Central memory CD8-positive, alpha-beta T cell (primary cell): Measurements from ENCODE around the gene SIAH1.
A peak's percentile ranks its signal among the peaks of the same experiment; 100 is the strongest.
"Not testable (repeated sequence)": the region's sequence is repeated elsewhere in the genome, so short reads cannot be mapped to it uniquely, and the experiment has no call there.

Experiments used
- ATAC-seq: fragments of 150-1000 bp; cut with Tn5 transposase; replicated peaks from 2 replicates; pipeline ENCODE4 v1.10.0; 2022; ENCODE audit warnings: mild to moderate bottlenecking, moderate FRiP score, moderate number of reproducible peaks; ENCODE audit not compliant: poor library complexity, severe bottlenecking; ENCODE audit errors: extremely low read depth
- DNase-seq, 2 donors: peaks; one replicate each; pipeline ENCODE4 v3.0.0; 2021; ENCODE audit warnings: low spot score in 2 of 2
- H3K27ac Mint-ChIP-seq: one replicate; pipeline ENCODE4 v1.8.0; 2022; ENCODE audit warnings: low read depth, mild to moderate bottlenecking, moderate library complexity, mixed read lengths
- H3K27me3 Mint-ChIP-seq: one replicate; pipeline ENCODE4 v1.8.0; 2022; ENCODE audit warnings: mixed read lengths
- H3K36me3 Mint-ChIP-seq: one replicate; pipeline ENCODE4 v1.8.0; 2022; ENCODE audit warnings: mild to moderate bottlenecking, moderate library complexity, mixed read lengths; ENCODE audit not compliant: insufficient read depth
- H3K4me1 Mint-ChIP-seq: one replicate; pipeline ENCODE4 v1.8.0; 2022; ENCODE audit warnings: mixed read lengths
- H3K4me3 Mint-ChIP-seq: one replicate; pipeline ENCODE4 v1.8.0; 2022; ENCODE audit warnings: mild to moderate bottlenecking, moderate library complexity, mixed read lengths
- H3K9me3 Mint-ChIP-seq: one replicate; pipeline ENCODE4 v1.8.0; 2022; ENCODE audit warnings: mixed read lengths

The SIAH1 gene

GRCh38 chr16:48383877-48384519 is 1.2 kb downstream of the SIAH1 start:
- DNase-seq (no peak), ATAC-seq (no peak)
- Mint-ChIP-seq H3K27ac (peak overlapping the region; percentile 78), H3K4me3 (peak overlapping the region; percentile 87), H3K9me3 (no peaks in the 10 kb centered on the region), H3K4me1 (peaks cover 38% of the 10 kb centered on the region), H3K36me3 (peaks cover 10% of the 10 kb centered on the region), H3K27me3 (no peaks in the 10 kb centered on the region)

DNA sequence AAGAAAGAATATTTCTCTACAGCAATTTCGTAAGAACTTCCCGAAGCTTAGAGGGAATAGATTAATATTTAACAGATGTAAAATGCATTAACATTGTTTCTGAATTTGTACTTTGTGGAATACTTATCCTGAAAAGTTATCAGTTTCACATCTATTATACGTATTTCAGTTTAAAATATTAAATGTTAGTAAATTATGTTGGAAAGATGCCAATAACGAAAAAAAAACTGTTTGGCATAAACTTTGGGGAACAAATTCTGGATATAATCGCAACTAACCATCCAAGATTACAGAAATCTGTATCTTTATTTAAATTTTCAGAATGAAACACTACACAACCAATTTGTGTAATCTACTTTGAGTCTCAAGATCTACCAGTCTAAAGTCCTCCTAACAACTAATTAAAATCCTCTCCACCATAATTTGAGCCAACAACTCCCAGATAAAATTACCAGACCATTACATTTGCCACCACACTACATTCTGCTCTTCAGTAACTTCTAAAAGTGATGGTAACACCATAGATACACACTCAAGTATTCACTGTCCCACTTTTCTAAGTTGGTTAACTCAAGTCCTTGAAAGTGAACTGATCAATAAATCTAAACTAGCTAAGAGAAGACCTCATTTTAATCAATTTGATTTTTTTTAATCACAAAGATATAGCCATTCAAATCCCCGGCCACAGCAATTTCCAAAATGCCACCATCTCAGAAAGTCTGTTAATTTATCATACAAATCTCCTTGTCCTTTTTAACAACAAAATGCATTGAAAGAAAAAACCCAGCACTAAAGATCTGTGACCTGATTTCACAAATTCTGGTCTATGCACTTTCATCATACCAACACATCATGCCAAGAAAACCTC is 2.0 kb downstream of the SIAH1 start:
- no peak for ATAC-seq
- peaks cover 46% of the 10 kb centered on the region for H3K4me1 Mint-ChIP-seq
- no peaks in the 10 kb centered on the region for H3K27me3 Mint-ChIP-seq
- peaks cover 12% of the 10 kb centered on the region for H3K36me3 Mint-ChIP-seq
- peak overlapping the region; percentile 87 for H3K4me3 Mint-ChIP-seq
- H3K27ac Mint-ChIP-seq: peak overlapping the region; percentile 78
- no peaks in the 10 kb centered on the region for H3K9me3 Mint-ChIP-seq
- no peak for DNase-seq

DNA sequence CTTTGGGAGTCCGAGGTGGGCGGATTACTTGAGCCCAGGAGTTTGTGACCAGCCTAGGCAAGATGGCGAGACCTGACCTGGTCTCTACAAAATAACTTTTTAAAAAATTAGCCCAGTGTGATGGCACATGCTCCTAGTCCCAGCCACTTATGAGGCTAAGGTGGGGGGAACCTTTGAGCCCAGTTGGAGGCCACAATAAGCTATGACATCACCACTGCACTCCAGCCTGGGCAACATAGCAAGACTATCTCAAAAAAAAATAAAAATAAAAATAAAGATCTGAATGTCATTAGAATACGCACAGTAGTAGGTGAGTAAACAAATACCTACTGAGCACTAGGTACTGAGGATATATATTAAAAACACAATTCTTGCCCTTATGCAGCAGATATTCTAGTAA is 3.1 kb downstream of the SIAH1 start:
- no peaks in the 10 kb centered on the region for H3K27me3 Mint-ChIP-seq
- H3K9me3 Mint-ChIP-seq: no peaks in the 10 kb centered on the region
- peaks cover 15% of the 10 kb centered on the region for H3K36me3 Mint-ChIP-seq
- ATAC-seq (no peak), DNase-seq (no peak)
- H3K4me3 Mint-ChIP-seq: no peak overlapping the region
- H3K4me1 Mint-ChIP-seq: peaks cover 46% of the 10 kb centered on the region
- no peak overlapping the region for H3K27ac Mint-ChIP-seq

GRCh38 chr16:48381201-48381600 is 4.0 kb downstream of the SIAH1 start:
- H3K27ac Mint-ChIP-seq: no peak overlapping the region
- peaks cover 46% of the 10 kb centered on the region for H3K4me1 Mint-ChIP-seq
- H3K9me3 Mint-ChIP-seq: no peaks in the 10 kb centered on the region
- DNase-seq (no peak), ATAC-seq (no peak)
- H3K27me3 Mint-ChIP-seq: no peaks in the 10 kb centered on the region
- H3K4me3 Mint-ChIP-seq: no peak overlapping the region
- H3K36me3 Mint-ChIP-seq: peaks cover 15% of the 10 kb centered on the region

DNA sequence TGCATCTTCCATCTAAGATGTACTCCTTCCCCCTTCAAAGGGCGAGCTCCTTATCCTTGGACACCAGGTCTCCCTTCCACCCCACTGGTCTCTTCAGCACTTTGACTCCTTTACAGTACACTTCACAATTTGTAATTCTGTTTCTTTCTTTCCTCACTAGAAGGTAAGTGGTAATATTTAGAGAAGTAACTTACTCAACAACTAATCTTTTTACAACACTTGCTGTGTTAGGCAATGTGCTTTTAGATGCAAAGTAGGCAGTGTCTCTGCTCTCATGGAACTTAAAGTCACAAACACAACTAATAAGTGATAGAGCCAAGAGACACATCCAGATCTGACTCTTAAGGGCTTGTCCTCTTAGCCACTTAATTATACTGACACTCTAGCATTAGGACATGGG is 6.4 kb downstream of the SIAH1 start:
- Mint-ChIP-seq H3K9me3 (no peaks in the 10 kb centered on the region), H3K4me3 (no peak overlapping the region), H3K36me3 (peaks cover 10% of the 10 kb centered on the region), H3K27ac (peak overlapping the region; percentile 50), H3K27me3 (no peaks in the 10 kb centered on the region), H3K4me1 (peaks cover 40% of the 10 kb centered on the region)
- DNase-seq: no peak
- ATAC-seq: no peak

GRCh38 chr16:48378276-48378675 is 6.9 kb downstream of the SIAH1 start:
- ATAC-seq (no peak), DNase-seq (no peak)
- H3K4me1 Mint-ChIP-seq: peaks cover 34% of the 10 kb centered on the region
- H3K36me3 Mint-ChIP-seq: peaks cover 7% of the 10 kb centered on the region
- no peaks in the 10 kb centered on the region for H3K9me3 Mint-ChIP-seq
- peak overlapping the region; percentile 50 for H3K27ac Mint-ChIP-seq
- no peak overlapping the region for H3K4me3 Mint-ChIP-seq
- no peaks in the 10 kb centered on the region for H3K27me3 Mint-ChIP-seq

GRCh38 chr16:48377301-48377700 is 7.9 kb downstream of the SIAH1 start:
- ATAC-seq, H3K27me3 Mint-ChIP-seq, H3K27ac Mint-ChIP-seq, DNase-seq, H3K9me3 Mint-ChIP-seq, H3K36me3 Mint-ChIP-seq, H3K4me3 Mint-ChIP-seq: not testable (repeated sequence)
- peaks cover 31% of the 10 kb centered on the region for H3K4me1 Mint-ChIP-seq

GRCh38 chr16:48374255-48374654 is 11.0 kb downstream of the SIAH1 start:
- Mint-ChIP-seq H3K27me3 (no peaks in the 10 kb centered on the region), H3K4me3 (no peak overlapping the region), H3K27ac (no peak overlapping the region), H3K9me3 (no peaks in the 10 kb centered on the region), H3K36me3 (peaks cover 8% of the 10 kb centered on the region), H3K4me1 (peaks cover 18% of the 10 kb centered on the region)
- ATAC-seq: no peak
- DNase-seq: no peak

DNA sequence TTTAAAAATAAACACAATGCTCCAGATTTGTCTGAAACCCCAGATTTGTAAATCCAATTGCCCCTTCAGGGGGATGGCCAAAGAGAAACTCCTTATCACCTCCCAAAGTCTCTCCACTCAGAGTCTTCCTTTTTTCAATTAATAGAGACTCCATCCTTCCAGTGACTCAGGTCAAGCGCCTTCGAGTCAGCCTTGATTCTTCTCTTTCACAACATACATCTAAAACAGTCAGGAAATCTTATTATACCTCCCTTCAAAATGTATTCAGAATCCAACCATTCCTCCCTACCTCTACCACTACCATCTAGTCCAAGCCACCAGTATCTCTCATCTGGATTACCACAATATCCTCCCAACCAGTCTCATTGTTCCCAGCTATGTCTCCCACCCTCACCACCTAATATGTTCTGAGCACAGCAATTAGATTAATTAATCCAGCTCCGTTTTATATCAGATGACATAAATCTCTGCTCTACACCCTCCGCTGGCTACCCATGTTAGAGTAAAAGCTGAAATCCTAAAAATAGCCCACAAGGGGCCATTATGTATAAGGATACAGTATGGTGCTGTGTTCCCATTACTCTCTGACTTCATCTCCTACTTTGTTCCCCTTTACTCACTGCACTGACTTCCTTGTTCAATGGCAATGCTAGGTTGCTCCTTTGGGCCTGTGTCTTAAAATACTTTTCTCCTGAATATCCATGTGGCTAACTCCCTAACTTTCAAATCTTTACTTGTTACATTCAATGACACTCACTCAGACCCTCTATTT is 11.8 kb downstream of the SIAH1 start:
- Mint-ChIP-seq H3K4me3 (no peak overlapping the region), H3K27me3 (no peaks in the 10 kb centered on the region), H3K27ac (no peak overlapping the region), H3K9me3 (no peaks in the 10 kb centered on the region), H3K36me3 (peaks cover 8% of the 10 kb centered on the region), H3K4me1 (peaks cover 10% of the 10 kb centered on the region)
- ATAC-seq (no peak), DNase-seq (no peak)

DNA sequence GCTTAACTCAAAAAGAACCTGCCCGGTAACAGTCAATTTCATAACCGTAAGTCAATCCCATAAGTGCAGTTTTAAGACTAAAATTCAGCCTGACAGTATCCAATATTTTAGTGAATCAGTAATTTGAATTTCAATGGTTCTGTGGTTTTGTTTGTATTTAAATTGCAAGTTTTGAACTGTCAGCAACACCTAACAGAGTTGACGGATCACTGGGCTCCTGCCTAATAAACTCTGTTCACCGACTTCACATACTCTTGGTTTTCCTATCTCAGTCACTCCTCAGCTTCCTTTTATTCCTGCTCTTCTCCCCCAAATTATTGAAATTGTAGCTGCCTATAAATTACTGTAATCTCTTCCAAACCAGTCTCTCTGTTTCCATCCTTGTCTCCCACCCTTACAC is 12.5 kb downstream of the SIAH1 start:
- no peak for ATAC-seq
- H3K4me1 Mint-ChIP-seq: peaks cover 8% of the 10 kb centered on the region
- no peak overlapping the region for H3K4me3 Mint-ChIP-seq
- H3K36me3 Mint-ChIP-seq: peaks cover 5% of the 10 kb centered on the region
- H3K9me3 Mint-ChIP-seq: no peaks in the 10 kb centered on the region
- no peak overlapping the region for H3K27ac Mint-ChIP-seq
- H3K27me3 Mint-ChIP-seq: no peaks in the 10 kb centered on the region
- DNase-seq: no peak

DNA sequence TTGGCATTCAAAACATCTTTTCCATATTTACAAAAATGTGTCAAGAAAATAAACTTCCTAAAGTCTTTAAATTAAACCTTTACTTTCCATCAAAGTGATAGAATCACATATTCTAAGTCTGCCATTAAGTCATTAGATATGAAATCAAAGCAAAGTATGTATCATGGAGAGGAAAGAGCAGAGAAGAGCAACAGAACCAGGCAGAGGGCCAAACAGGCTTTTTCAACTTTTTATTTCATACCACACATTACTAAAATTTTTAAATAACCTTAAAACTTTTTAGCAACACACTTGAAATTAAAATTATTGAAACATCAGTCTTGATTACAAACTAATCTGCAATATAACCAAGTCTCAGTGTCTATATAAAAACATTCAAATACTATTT is 13.8 kb downstream of the SIAH1 start:
- no peak overlapping the region for H3K27ac Mint-ChIP-seq
- no peaks in the 10 kb centered on the region for H3K27me3 Mint-ChIP-seq
- H3K4me1 Mint-ChIP-seq: peaks cover 16% of the 10 kb centered on the region
- DNase-seq: no peak
- peaks cover 5% of the 10 kb centered on the region for H3K36me3 Mint-ChIP-seq
- H3K9me3 Mint-ChIP-seq: no peaks in the 10 kb centered on the region
- no peak for ATAC-seq
- H3K4me3 Mint-ChIP-seq: no peak overlapping the region

DNA sequence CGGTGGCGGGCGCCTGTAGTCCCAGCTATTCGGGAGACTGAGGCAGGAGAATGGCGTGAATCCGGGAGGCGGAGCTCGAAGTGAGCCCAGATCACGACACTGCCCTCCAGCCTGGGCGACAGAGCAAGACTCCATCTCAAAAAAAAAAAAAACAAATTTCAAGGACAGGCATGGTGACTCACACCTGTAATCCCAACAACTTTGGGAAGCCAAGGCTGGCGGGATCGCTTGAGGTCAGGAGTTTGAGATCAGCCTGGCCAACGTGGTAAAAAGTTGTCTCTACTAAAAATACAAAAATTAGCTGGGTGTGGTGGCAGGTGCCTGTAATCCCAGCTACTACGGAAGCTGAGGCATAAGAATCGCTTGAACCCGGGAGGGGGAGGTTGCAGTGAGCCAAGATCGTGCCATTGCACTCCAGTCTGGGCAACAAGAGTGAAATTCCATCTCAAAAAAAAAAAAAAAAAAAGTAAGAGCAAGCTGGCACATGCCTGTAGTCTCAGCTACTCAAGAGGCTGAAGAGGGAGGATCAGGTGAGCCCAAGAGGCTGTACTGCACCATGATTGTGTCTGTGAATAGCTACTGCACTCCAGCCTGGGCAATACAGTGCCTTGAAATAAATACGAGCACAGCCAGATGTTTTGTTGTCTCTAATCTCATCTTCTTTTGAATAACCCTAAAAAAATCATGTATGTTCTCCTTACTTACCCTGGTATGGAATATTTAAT is 14.4 kb downstream of the SIAH1 start:
- not testable (repeated sequence) for H3K4me3 Mint-ChIP-seq, H3K36me3 Mint-ChIP-seq, DNase-seq, H3K27me3 Mint-ChIP-seq, H3K9me3 Mint-ChIP-seq, ATAC-seq, H3K27ac Mint-ChIP-seq
- H3K4me1 Mint-ChIP-seq: peaks cover 21% of the 10 kb centered on the region
